H1 (cell line): ENCODE data around the gene DCXR. TPM values are rescaled to one million over a fixed set of nuclear protein-coding genes. Genes with fewer than 3 reads are reported as not detected.

ENCODE experiments used
- CTCF ChIA-PET: fragments of 300-600 bp; sonication (Branson Sonifier 250); formaldehyde crosslinking; loops from one replicate; lab custom pipeline; 2021; ENCODE audit not compliant: partially characterized antibody; lab: Charles Lee
- POLR2A ChIA-PET: fragments of 300-600 bp; sonication (Branson Sonifier 250); formaldehyde crosslinking; loops from one replicate; lab custom pipeline; 2021; ENCODE audit warnings: inconsistent platforms; ENCODE audit not compliant: partially characterized antibody; lab: Charles Lee
- DNase-seq, 2 experiments: peaks; one replicate each; pipeline versions ENCODE4 v3.0.0 to v3.0.0-alpha.2; 2010 to 2022; ENCODE audit warnings: low spot score in 2 of 2, low read depth in 1 of 2, mixed read lengths in 1 of 2
- FAIRE-seq: peaks from 2 replicates; lab custom pipeline; 2011; peaks lifted over from hg19 to GRCh38; lab: Jason Lieb, UNC
- H2AFZ ChIP-seq: 2 replicates; pipeline ENCODE4 v1.8.1; 2012; ENCODE audit warnings: low read length, inconsistent platforms
- H2AK5ac ChIP-seq: 2 replicates; pipeline ENCODE4 v1.6.1; 2013; ENCODE audit warnings: low read depth, low read length
- H2BK120ac ChIP-seq: replicated peaks from 2 replicates; pipeline ENCODE3; 2013; ENCODE audit warnings: low read depth, low read length, inconsistent platforms
- H2BK12ac ChIP-seq: 2 replicates; pipeline ENCODE4 v1.6.1; 2013; ENCODE audit warnings: low read depth, low read length
- H2BK15ac ChIP-seq: 2 replicates; pipeline ENCODE4 v1.6.1; 2013; ENCODE audit warnings: low read length
- H2BK20ac ChIP-seq: 2 replicates; pipeline ENCODE4 v1.6.1; 2013; ENCODE audit warnings: low read length
- H2BK5ac ChIP-seq: 2 replicates; pipeline ENCODE4 v1.6.1; 2013; ENCODE audit warnings: low read depth, low read length
- H3K14ac ChIP-seq: 2 replicates; pipeline ENCODE4 v1.6.1; 2013; ENCODE audit warnings: inconsistent platforms; ENCODE audit not compliant: insufficient read length
- H3K18ac ChIP-seq: 2 replicates; pipeline ENCODE4 v1.6.1; 2013; ENCODE audit warnings: low read length; ENCODE audit errors: extremely low read depth
- H3K23ac ChIP-seq: 2 replicates; pipeline ENCODE4 v1.6.1; 2013; ENCODE audit warnings: inconsistent platforms; ENCODE audit not compliant: insufficient read length
- H3K23me2 ChIP-seq: 2 replicates; pipeline ENCODE4 v1.6.1; 2013; ENCODE audit warnings: low read depth, low read length
- H3K27ac ChIP-seq: 2 replicates; pipeline ENCODE4 v1.6.1; 2011; ENCODE audit warnings: low read depth, low read length, inconsistent platforms
- H3K27me3 ChIP-seq, 4 experiments: replicated peaks in 1 of 4; 1 replicate in 1 of 4; 2 replicates in 3 of 4; pipeline versions ENCODE4 v1.6.1 to v1.8.1; 2011 to 2013; ENCODE audit warnings: low read length in 3 of 4, mild to moderate bottlenecking in 3 of 4, inconsistent platforms in 2 of 4, mixed read lengths in 2 of 4, moderate library complexity in 1 of 4; ENCODE audit not compliant: control insufficient read depth in 3 of 4, insufficient read depth in 3 of 4; ENCODE audit errors: extremely low read depth in 1 of 4
- H3K36me3 ChIP-seq, 4 experiments: 2 replicates each; pipeline versions ENCODE4 v1.6.1 to v1.8.1; 2011 to 2013; ENCODE audit warnings: mild to moderate bottlenecking in 4 of 4, low read length in 3 of 4, moderate library complexity in 2 of 4, control low read depth in 1 of 4, inconsistent platforms in 1 of 4; ENCODE audit not compliant: insufficient read depth in 4 of 4, control insufficient read depth in 2 of 4
- H3K4ac ChIP-seq: replicated peaks from 2 replicates; pipeline ENCODE3; 2013; ENCODE audit warnings: low read length, low read depth, mixed read lengths, inconsistent platforms; ENCODE audit not compliant: insufficient read length
- H3K4me1 ChIP-seq, 4 experiments: replicated peaks in 1 of 4; 1 replicate in 1 of 4; 2 replicates in 3 of 4; pipeline versions ENCODE4 v1.6.1 to v1.8.1; 2011 to 2013; ENCODE audit warnings: low read length in 3 of 4, inconsistent platforms in 2 of 4, mixed read lengths in 1 of 4; ENCODE audit not compliant: insufficient read depth in 4 of 4, control insufficient read depth in 3 of 4
- H3K4me2 ChIP-seq, 2 experiments: 2 replicates each; pipeline versions ENCODE4 v1.6.1 to v1.8.1; 2011 to 2013; ENCODE audit warnings: low read depth in 2 of 2, low read length in 2 of 2, control low read depth in 1 of 2, inconsistent platforms in 1 of 2, mild to moderate bottlenecking in 1 of 2; ENCODE audit not compliant: insufficient read depth in 1 of 2
- H3K4me3 ChIP-seq, 4 experiments: fragments of 200-600, 300-600 bp in 1 of 4; sonication (generic), shearing (Covaris generic), sonication (Bioruptor Twin) in 1 of 4; 2 replicates each; pipeline versions ENCODE4 v1.5.1 to v1.8.1; 2011 to 2016; ENCODE audit warnings: low read length in 4 of 4, low read depth in 3 of 4, control low read depth in 2 of 4, inconsistent platforms in 2 of 4, mild to moderate bottlenecking in 2 of 4, mixed read lengths in 1 of 4, moderate library complexity in 1 of 4; ENCODE audit not compliant: insufficient read depth in 2 of 4; ENCODE audit errors: extremely low read depth in 1 of 4
- H3K56ac ChIP-seq: replicated peaks from 2 replicates; pipeline ENCODE3; 2013; ENCODE audit warnings: low read depth, mild to moderate bottlenecking, mixed read lengths, low read length, inconsistent platforms; ENCODE audit not compliant: insufficient read length
- H3K79me1 ChIP-seq: 2 replicates; pipeline ENCODE4 v1.6.1; 2013; ENCODE audit warnings: low read depth, low read length, control low read depth
- H3K79me2 ChIP-seq, 2 experiments: 2 replicates each; pipeline versions ENCODE4 v1.6.1 to v1.8.1; 2012 to 2013; ENCODE audit warnings: low read length in 2 of 2, mild to moderate bottlenecking in 2 of 2, inconsistent platforms in 1 of 2; ENCODE audit not compliant: insufficient read depth in 2 of 2, control insufficient read depth in 1 of 2
- H3K9ac ChIP-seq, 4 experiments: replicated peaks in 1 of 4; 1 replicate in 1 of 4; 2 replicates in 3 of 4; pipeline versions ENCODE4 v1.6.1 to v1.8.1; 2011 to 2013; ENCODE audit warnings: low read depth in 3 of 4, low read length in 3 of 4, control low read depth in 2 of 4, mild to moderate bottlenecking in 2 of 4, moderate library complexity in 2 of 4, inconsistent platforms in 1 of 4; ENCODE audit errors: extremely low read depth in 1 of 4
- H3K9me3 ChIP-seq, 2 experiments: 2 replicates each; pipeline versions ENCODE4 v1.6.1 to v1.8.1; 2012 to 2013; ENCODE audit warnings: mild to moderate bottlenecking in 2 of 2, moderate library complexity in 2 of 2, control low read depth in 1 of 2, inconsistent platforms in 1 of 2, low read depth in 1 of 2, low read length in 1 of 2, mixed read lengths in 1 of 2; ENCODE audit not compliant: insufficient read depth in 2 of 2
- H4K20me1 ChIP-seq, 2 experiments: replicated peaks in 1 of 2; 2 replicates each; pipeline versions ENCODE3 to v1.8.1; 2011 to 2013; ENCODE audit warnings: inconsistent platforms in 2 of 2, low read length in 2 of 2, mild to moderate bottlenecking in 1 of 2; ENCODE audit not compliant: insufficient read depth in 2 of 2, control insufficient read depth in 1 of 2
- H4K5ac ChIP-seq: 2 replicates; pipeline ENCODE4 v1.6.1; 2013; ENCODE audit warnings: low read length, low read depth, mixed read lengths, inconsistent platforms; ENCODE audit not compliant: insufficient read length
- H4K8ac ChIP-seq: 2 replicates; pipeline ENCODE4 v1.8.0; 2013; ENCODE audit warnings: mild to moderate bottlenecking, moderate library complexity, low read length, inconsistent platforms; ENCODE audit not compliant: insufficient read depth; ENCODE audit errors: extremely low read depth
- H4K91ac ChIP-seq: replicated peaks from 2 replicates; pipeline ENCODE3; 2013; ENCODE audit warnings: low read length, mixed read lengths, inconsistent platforms; ENCODE audit not compliant: insufficient read length
- CHD2 ChIP-seq: IDR thresholded peaks from 2 replicates; pipeline ENCODE4 v1.6.1; 2012; ENCODE audit warnings: low read length, improper control_type of control experiment
- CTCF ChIP-seq, 3 experiments: IDR thresholded peaks; 1 replicate in 2 of 3; 2 replicates in 1 of 3; pipeline versions ENCODE4 v1.5.1 to v1.6.1; 2011; ENCODE audit warnings: low read length in 3 of 3, mild to moderate bottlenecking in 3 of 3, inconsistent platforms in 2 of 3, low read depth in 1 of 3, moderate library complexity in 1 of 3; ENCODE audit not compliant: insufficient read depth in 1 of 3; ENCODE audit errors: control extremely low read depth in 1 of 3
- E2F6 ChIP-seq: IDR thresholded peaks from 2 replicates; pipeline ENCODE4 v1.6.1; 2012; ENCODE audit warnings: inconsistent platforms
- EP300 ChIP-seq, 2 experiments: IDR thresholded peaks; 1 replicate in 1 of 2; 2 replicates in 1 of 2; pipeline ENCODE4 v1.6.1; 2011 to 2012; ENCODE audit warnings: low read depth in 2 of 2, low read length in 2 of 2, mild to moderate bottlenecking in 2 of 2, borderline replicate concordance in 1 of 2, inconsistent platforms in 1 of 2, moderate library complexity in 1 of 2
- RAD21 ChIP-seq, 2 experiments: IDR thresholded peaks in 1 of 2; conservative IDR thresholded peaks in 1 of 2; 2 replicates each; pipeline ENCODE4 v1.6.1; 2011; ENCODE audit warnings: low read depth in 2 of 2, low read length in 2 of 2, improper control_type of control experiment in 1 of 2, inconsistent platforms in 1 of 2, mild to moderate bottlenecking in 1 of 2, moderate library complexity in 1 of 2
- WGBS, 2 experiments: shearing (Covaris generic) in 1 of 2; methylation state at CpG; one replicate each; pipeline versions ENCODE4 v1.1.6 to v1.1.7; 2013 to 2015; ENCODE audit warnings: low lambda C conversion rate in 2 of 2, mixed read lengths in 2 of 2, inconsistent platforms in 1 of 2, low coverage in 1 of 2, missing lambda C conversion rate in 1 of 2; ENCODE audit not compliant: insufficient replicate concordance in 2 of 2, insufficient coverage in 1 of 2, insufficient read length in 1 of 2; ENCODE audit errors: extremely low coverage in 1 of 2, missing lambda C conversion rate in 1 of 2; 5-methylcytosine and 5-hydroxymethylcytosine counted together
- polyA plus RNA-seq, 7 experiments: library from polyadenylated mRNA; depleted of rRNA in 3 of 7; stranded (reverse) in 5 of 7; unstranded in 2 of 7; fragments of >200 nt in 5 of 7; fragments of 200-250 nt in 2 of 7; gene quantifications; 1 replicate in 5 of 7; 2 replicates in 1 of 7; 4 replicates in 1 of 7; pipeline versions ENCODE4 v1.2.1 to v1.2.3, GENCODE V29; 2011 to 2013; ENCODE audit warnings: missing spikeins in 2 of 7, mixed read lengths in 2 of 7
- total RNA-seq: library from RNA; stranded (reverse); fragmentation: NEBNext Ultra II Directional; extraction: Animal tissue kit (Norgen Biotek cat#: 25700); gene quantifications from 2 replicates; pipeline ENCODE4 v1.2.1, GENCODE V29; 2021
- TF ChIP-seq, protein P1 (sequence below): IDR thresholded peaks from 2 replicates; pipeline ENCODE4 v1.6.1; 2012; ENCODE audit warnings: inconsistent platforms

The DCXR gene
- total and polyA plus RNA-seq, 2 of the 8 experiments (the other 6 are each of a cell fraction or from before 2014, with no cell fraction given), result 96.3 to 212 TPM

DNA sequence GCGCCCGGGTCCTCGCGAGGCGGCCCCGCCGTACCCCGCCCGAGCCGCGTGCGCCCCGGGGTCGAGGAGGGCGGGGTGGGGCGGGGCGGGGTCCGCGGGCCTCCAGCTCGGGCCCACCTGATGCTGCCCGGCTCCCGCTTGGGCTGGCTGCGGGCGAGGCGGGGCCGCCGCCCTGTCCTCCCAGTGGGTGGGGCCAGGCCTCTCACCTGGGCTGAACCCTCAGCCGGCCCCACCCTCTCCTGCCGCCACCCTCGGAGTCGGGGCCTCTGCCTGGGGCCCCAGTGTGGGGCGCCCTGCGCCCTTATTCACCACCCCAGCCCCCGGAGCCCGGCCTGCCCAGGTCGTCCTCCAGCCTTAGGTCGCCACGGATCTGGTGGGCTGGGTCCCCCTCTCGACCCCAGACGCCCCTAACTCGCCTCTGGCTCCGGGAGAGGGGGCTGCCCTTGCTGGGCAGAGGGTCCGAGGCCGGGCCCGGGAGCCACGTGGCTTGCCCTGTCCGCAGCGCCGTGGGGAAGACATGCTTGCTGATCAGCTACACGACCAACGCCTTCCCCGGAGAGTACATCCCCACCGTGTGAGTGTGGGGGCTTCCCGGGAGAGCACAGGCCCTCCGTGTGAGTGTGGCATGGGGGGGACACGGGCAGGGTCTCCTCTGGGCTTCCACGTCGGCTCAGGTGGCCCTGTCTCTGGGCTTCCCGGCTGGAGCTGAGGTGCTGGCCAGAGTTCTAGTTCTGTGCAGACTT is 5.4 kb downstream of the DCXR start:
- WGBS, 2 experiments, result 8% methylated on average over 28 of the region's 59 CpGs; no CpG with 5 or more reads in 1 of the 2 experiments
- 0 out of 2 replicates have a peak overlapping the region, but pooled peaks have one; percentile 44 for H2BK5ac ChIP-seq
- no peak for TF ChIP-seq CTCF (IDR thresholded peaks at IDR 0.05; ENCODE audit: control extremely low read depth in 1 of 3, insufficient read depth in 1 of 3, low read depth in 1 of 3, low read length in 3 of 3)
- no peak for TF ChIP-seq CHD2
- TF ChIP-seq RAD21 (IDR thresholded peaks at IDR 0.05 in 1 of 2, conservative IDR thresholded peaks at IDR 0.05 in 1 of 2; ENCODE audit: low read depth in 2 of 2, low read length in 2 of 2), result no peak
- 0 out of 2 replicates have a peak, but pooled peaks have one; percentile 28 for TF ChIP-seq E2F6
- TF ChIP-seq, protein P1, sequence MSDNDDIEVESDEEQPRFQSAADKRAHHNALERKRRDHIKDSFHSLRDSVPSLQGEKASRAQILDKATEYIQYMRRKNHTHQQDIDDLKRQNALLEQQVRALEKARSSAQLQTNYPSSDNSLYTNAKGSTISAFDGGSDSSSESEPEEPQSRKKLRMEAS, result peak; percentile 86
- TF ChIP-seq EP300 (IDR thresholded peaks at IDR 0.05; ENCODE audit: borderline replicate concordance in 1 of 2, low read depth in 2 of 2, low read length in 2 of 2), result no peak

More for the DNA sequence above, 5.4 kb downstream of the DCXR start:
- POLR2A ChIA-PET, result interaction anchor here (0.9 to 4.9 kb wide), 12 partner anchors 9 to 162 kb away, joined by 3 to 38 read pairs (median 10); partner anchors contain the start of genes CENPX, FASN, GPS1 and LRRC45
- H3K4me2 ChIP-seq, result peak overlapping the region; percentile 80 to 94
- peak overlapping the region; percentile 71 for H3K18ac ChIP-seq
- no peaks in the 10 kb centered on the region for H3K27me3 ChIP-seq
- peaks cover 0 to 13% (median 7%) of the 10 kb centered on the region in 4 experiments; a peak in 5 of 7 replicates for H3K4me1 ChIP-seq
- peak overlapping the region; percentile 97 for H3K4ac ChIP-seq
- H3K9ac ChIP-seq, result peak overlapping the region in 3 of 4 experiments; percentile 48 to 69 (median 53); a peak in 4 of 7 replicates
- peak overlapping the region; percentile 41; the same call in 1 of the 2 replicates for H2AK5ac ChIP-seq
- no peak overlapping the region for H2BK15ac ChIP-seq
- H3K4me3 ChIP-seq, result peak overlapping the region; percentile 56 to 79 (median 59)
- peaks cover 2 to 19% of the 10 kb centered on the region in 2 experiments for H4K20me1 ChIP-seq
- no peak overlapping the region for H3K14ac ChIP-seq
- peaks cover 11% of the 10 kb centered on the region; the same call in 1 of the 2 replicates for H3K23me2 ChIP-seq
- no peak overlapping the region for H2AFZ ChIP-seq
- no peaks in the 10 kb centered on the region; a peak in 2 of 8 replicates for H3K36me3 ChIP-seq
- no peak overlapping the region for H2BK20ac ChIP-seq
- peaks cover 3% of the 10 kb centered on the region; the same call in 1 of the 2 replicates for H3K79me1 ChIP-seq
- FAIRE-seq (no peak), DNase-seq (peak in 1 of 2 experiments; percentile 85)
- CTCF ChIA-PET, result interaction anchor here (0.6 to 1.6 kb wide), 6 partner anchors 10 to 177 kb away, joined by 3 to 7 read pairs (median 3); partner anchors contain the start of genes CENPX and DUS1L
- no peak overlapping the region for H3K23ac ChIP-seq
- H3K9me3 ChIP-seq, result no peaks in the 10 kb centered on the region
- no peak overlapping the region for H3K27ac ChIP-seq
- peak overlapping the region; percentile 80 for H4K8ac ChIP-seq
- 0 out of 2 replicates have a peak overlapping the region, but pooled peaks have one; percentile 17 for H2BK12ac ChIP-seq
- peak overlapping the region; percentile 79 for H3K56ac ChIP-seq
- peak overlapping the region; percentile 10 for H2BK120ac ChIP-seq
- H3K79me2 ChIP-seq, result peaks cover 0 to 2% of the 10 kb centered on the region in 2 experiments; a peak in 1 of 4 replicates
- peak overlapping the region; percentile 89 for H4K91ac ChIP-seq
- H4K5ac ChIP-seq, result peak overlapping the region; percentile 21
